Transverse colon (tissue), 4 donors: ENCODE data around the gene REST. TPM values are rescaled to one million over a fixed set of nuclear protein-coding genes. Genes with fewer than 3 reads are reported as not detected.
"Not testable (repeated sequence)": the region's sequence is repeated elsewhere in the genome, so short reads cannot be mapped to it uniquely, and the experiment has no call there.

ENCODE experiments used
- DNase-seq: peaks from one replicate; pipeline ENCODE4 v3.0.0-alpha.2; 2019
- H3K27ac ChIP-seq, 4 donors: fragments of 200-600 bp; sonication (generic); 2 replicates each; pipeline ENCODE4 v1.5.1; 2016 to 2018; ENCODE audit warnings: inconsistent platforms in 4 of 4
- H3K27me3 ChIP-seq: fragments of 200-600 bp; sonication (generic); 2 replicates; pipeline ENCODE4 v1.5.1; 2017; ENCODE audit warnings: inconsistent platforms
- H3K36me3 ChIP-seq, 4 donors: fragments of 200-600 bp; sonication (generic); 2 replicates each; pipeline ENCODE4 v1.5.1; 2017 to 2019; ENCODE audit warnings: inconsistent platforms in 4 of 4
- H3K4me1 ChIP-seq, 4 donors: fragments of 200-600 bp; sonication (generic); 2 replicates each; pipeline ENCODE4 v1.5.1; 2017 to 2020; ENCODE audit warnings: inconsistent platforms in 4 of 4
- H3K4me3 ChIP-seq, 4 donors: fragments of 200-600 bp; sonication (generic); 1 replicate in 1 of 4; 2 replicates in 3 of 4; pipeline versions ENCODE4 v1.5.1 to v1.6.1; 2017 to 2019; ENCODE audit warnings: inconsistent platforms in 4 of 4
- H3K9me3 ChIP-seq, 2 donors: fragments of 200-600 bp; sonication (generic); 2 replicates each; pipeline ENCODE4 v1.5.1; 2017 to 2019; ENCODE audit warnings: inconsistent platforms in 2 of 2
- CTCF ChIP-seq, 5 experiments: fragments of 200-600 bp in 3 of 5; fragments of 450-650 bp in 2 of 5; sonication (generic) in 3 of 5; IDR thresholded peaks; 1 replicate in 2 of 5; 2 replicates in 3 of 5; pipeline ENCODE4 v1.5.1; 2016 to 2017; ENCODE audit warnings: antibody characterized with exemption in 5 of 5, inconsistent platforms in 3 of 5, mild to moderate bottlenecking in 2 of 5, moderate library complexity in 1 of 5
- EP300 ChIP-seq: sonication (generic); formaldehyde crosslinking; IDR thresholded peaks from one replicate; pipeline ENCODE4 v1.6.1; 2017; ENCODE audit warnings: antibody characterized with exemption, low read depth
- POLR2A ChIP-seq: fragments of 450-650 bp; IDR thresholded peaks from one replicate; pipeline ENCODE4 v1.6.1; 2016; ENCODE audit warnings: antibody characterized with exemption, mild to moderate bottlenecking, moderate library complexity
- POLR2AphosphoS5 ChIP-seq, 3 donors: sonication (generic); formaldehyde crosslinking; IDR thresholded peaks; one replicate each; pipeline ENCODE4 v1.6.1; 2016; ENCODE audit warnings: antibody characterized with exemption in 3 of 3
- WGBS, 2 donors: methylation state at CpG; one replicate each; pipeline ENCODE4 v1.1.5; 2018; ENCODE audit warnings: low coverage in 1 of 2; 5-methylcytosine and 5-hydroxymethylcytosine counted together
- in situ Hi-C, 4 donors: fragments of 200-750 bp; cut with MboI; loops; one replicate each; pipeline versions ENCODE4 v1.15.0 to v1.15.1; 2017; ENCODE audit warnings: low sequenced_read_pairs in 3 of 4, low pct_ligation_motif_present in 1 of 4, low pct_unique_long_range_greater_than_20kb in 1 of 4
- intact Hi-C: fragments of 100-400 bp; cut with DNase I; formaldehyde crosslinking; loops from one replicate; pipeline ENCODE4 v1.15.1; 2023; ENCODE audit warnings: low total_unique reads
- total RNA-seq, 4 donors: library from RNA; depleted of rRNA; stranded (reverse); fragments of >200 nt; gene quantifications; one replicate each; pipeline ENCODE4 v1.1.0, GENCODE V29; 2016

The REST gene
- total RNA-seq, 4 donors from 2014 or later: 18.7 to 47.8 (median 27.1) TPM

GRCh38 chr4:56876264-56876663, 31.4 kb upstream of the REST start:
- DNase-seq: no peak
- intact Hi-C loops: no loop called here
- Histone ChIP-seq H3K27me3 (no peaks in the 10 kb centered on the region), H3K36me3 (no peaks in the 10 kb centered on the region), H3K27ac (no peak overlapping the region), H3K9me3 (no peaks in the 10 kb centered on the region), H3K4me1 (no peaks in the 10 kb centered on the region), H3K4me3 (no peak overlapping the region)
- 82 to 90% methylated on average over 2 to 4 of the region's 4 CpGs for WGBS, 2 donors
- no peak for TF ChIP-seq CTCF (IDR thresholded peaks at IDR 0.05)
- no peak for TF ChIP-seq POLR2AphosphoS5 (IDR thresholded peaks at IDR 0.05)
- TF ChIP-seq POLR2A: no peak
- TF ChIP-seq EP300: no peak
- in situ Hi-C loops: no loop called here

DNA sequence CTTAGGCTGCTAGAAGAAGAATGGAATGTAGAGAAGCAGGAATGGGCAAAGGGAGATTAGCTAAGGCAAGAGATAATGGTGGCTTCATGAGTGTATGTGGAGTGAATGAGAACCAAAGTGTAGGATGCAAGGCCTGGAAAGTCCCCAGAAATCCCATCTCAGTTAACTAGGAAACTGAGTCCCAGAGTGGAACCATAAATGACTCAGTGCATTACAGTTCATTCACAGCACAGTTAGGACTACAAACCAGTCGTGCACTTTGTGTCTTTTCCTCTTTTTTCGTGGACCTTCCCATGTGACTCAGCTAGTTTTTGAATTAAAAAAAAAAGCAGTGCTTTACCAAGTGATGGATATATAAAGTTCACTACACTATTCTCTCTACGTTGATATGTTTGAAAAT, 27.7 kb upstream of the REST start:
- H3K9me3 ChIP-seq: no peaks in the 10 kb centered on the region
- no peaks in the 10 kb centered on the region for H3K36me3 ChIP-seq
- WGBS, 2 donors: 68% methylated on average over 3 of the region's 3 CpGs
- intact Hi-C loops: no loop called here
- H3K4me1 ChIP-seq: no peaks in the 10 kb centered on the region
- no peaks in the 10 kb centered on the region for H3K27me3 ChIP-seq
- H3K4me3 ChIP-seq: no peak overlapping the region
- no peak overlapping the region for H3K27ac ChIP-seq
- in situ Hi-C loops: no loop called here
- TF ChIP-seq EP300 (no peak), POLR2A (no peak), CTCF (IDR thresholded peaks at IDR 0.05) (no peak), POLR2AphosphoS5 (IDR thresholded peaks at IDR 0.05) (no peak)
- DNase-seq: no peak

DNA sequence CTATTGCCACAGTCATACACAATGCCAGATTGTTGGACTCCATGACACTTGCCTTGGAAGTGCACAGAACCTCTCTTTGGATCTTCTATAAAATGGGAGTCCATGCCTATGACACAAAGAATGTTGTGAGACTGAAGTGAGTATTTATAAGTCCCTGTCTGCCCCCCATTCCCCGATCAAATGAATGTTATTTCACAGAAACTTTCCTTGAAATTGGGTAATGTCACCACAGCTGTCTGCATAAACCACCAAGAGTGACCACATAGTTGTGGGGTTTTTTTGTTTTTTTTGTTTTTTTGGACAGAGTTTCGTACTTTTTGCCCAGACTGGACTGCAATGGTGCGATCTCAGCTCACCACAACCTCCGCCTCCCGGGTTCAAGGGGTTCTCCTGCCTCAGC, 27.1 kb upstream of the REST start:
- DNase-seq: no peak
- H3K27me3 ChIP-seq: no peaks in the 10 kb centered on the region
- TF ChIP-seq POLR2A (no peak), CTCF (IDR thresholded peaks at IDR 0.05) (no peak), POLR2AphosphoS5 (IDR thresholded peaks at IDR 0.05) (no peak), EP300 (no peak)
- intact Hi-C loops: no loop called here
- no peaks in the 10 kb centered on the region for H3K4me1 ChIP-seq
- H3K27ac ChIP-seq: no peak overlapping the region
- H3K36me3 ChIP-seq: no peaks in the 10 kb centered on the region
- in situ Hi-C loops: no loop called here
- no peak overlapping the region for H3K4me3 ChIP-seq
- 70 to 80% methylated on average over 3 to 5 of the region's 5 CpGs for WGBS, 2 donors
- H3K9me3 ChIP-seq: no peaks in the 10 kb centered on the region

DNA sequence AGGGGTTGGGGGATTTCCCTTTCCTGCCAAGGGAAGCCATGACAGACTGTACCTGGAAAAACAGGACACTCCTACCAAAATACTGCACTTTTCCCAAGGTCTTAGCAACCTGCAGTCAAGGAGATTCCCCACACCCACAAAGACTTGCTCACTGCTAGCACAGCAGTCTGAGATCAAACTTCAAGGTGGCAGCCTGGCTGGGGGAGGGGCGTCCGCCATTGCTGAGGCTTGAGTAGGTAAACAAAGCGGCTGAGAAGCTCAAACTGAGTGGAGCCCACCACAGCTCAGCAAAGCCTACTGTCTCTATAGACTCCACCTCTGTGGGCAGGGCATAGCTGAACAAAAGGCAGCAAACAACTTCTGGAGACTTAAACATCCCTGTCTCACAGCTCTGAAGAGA, 23.2 kb upstream of the REST start:
- WGBS, 2 donors: 56% methylated on average over 3 of the region's 3 CpGs; no CpG with 5 or more reads in 1 of the 2 donors
- H3K4me1 ChIP-seq, H3K27ac ChIP-seq, H3K9me3 ChIP-seq, in situ Hi-C loops, H3K27me3 ChIP-seq, intact Hi-C loops, DNase-seq, H3K4me3 ChIP-seq, H3K36me3 ChIP-seq: not testable (repeated sequence)

GRCh38 chr4:56892691-56893090, 15.0 kb upstream of the REST start:
- H3K4me3 ChIP-seq: no peak overlapping the region
- TF ChIP-seq CTCF (IDR thresholded peaks at IDR 0.05) (no peak), POLR2AphosphoS5 (IDR thresholded peaks at IDR 0.05) (no peak), EP300 (no peak), POLR2A (no peak)
- H3K27ac ChIP-seq: no peak overlapping the region
- H3K4me1 ChIP-seq: no peaks in the 10 kb centered on the region
- DNase-seq: no peak
- 95% methylated on average over 1 of the region's 1 CpG; no CpG with 5 or more reads in 1 of the 2 donors for WGBS, 2 donors
- H3K9me3 ChIP-seq: no peaks in the 10 kb centered on the region
- H3K27me3 ChIP-seq: no peaks in the 10 kb centered on the region
- no peaks in the 10 kb centered on the region for H3K36me3 ChIP-seq
- in situ Hi-C loops: no loop called here
- intact Hi-C loops: no loop called here

DNA sequence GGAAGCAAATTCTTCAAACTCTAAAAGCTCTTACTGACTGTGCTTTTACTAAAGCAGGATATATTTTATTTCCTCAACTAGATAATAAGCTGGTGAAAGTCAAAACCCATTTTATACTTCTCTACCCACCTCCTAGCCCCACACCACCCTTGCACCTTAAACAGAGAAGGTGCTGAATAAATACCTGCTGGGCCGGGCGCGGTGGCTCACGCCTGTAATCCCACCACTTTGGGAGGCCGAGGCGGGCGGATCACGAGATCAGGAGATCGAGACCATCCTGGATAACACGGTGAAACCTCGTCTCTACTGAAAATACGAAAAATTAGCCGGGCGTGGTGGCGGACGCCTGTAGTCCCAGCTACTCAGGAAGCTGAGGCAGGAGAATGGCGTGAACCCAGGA, 9.9 kb upstream of the REST start:
- H3K4me1 ChIP-seq, in situ Hi-C loops, intact Hi-C loops, H3K27ac ChIP-seq, DNase-seq, H3K27me3 ChIP-seq, H3K4me3 ChIP-seq, H3K36me3 ChIP-seq, H3K9me3 ChIP-seq: not testable (repeated sequence)
- WGBS, 2 donors: 88 to 100% methylated on average over 3 to 17 of the region's 17 CpGs

GRCh38 chr4:56900186-56900585, 7.5 kb upstream of the REST start:
- in situ Hi-C loops, H3K27me3 ChIP-seq, H3K36me3 ChIP-seq, H3K4me3 ChIP-seq, intact Hi-C loops, DNase-seq, H3K9me3 ChIP-seq, H3K27ac ChIP-seq, H3K4me1 ChIP-seq: not testable (repeated sequence)
- WGBS, 2 donors: 89 to 100% methylated on average over 4 to 5 of the region's 5 CpGs
